DMS79 (cell line): Measurements from ENCODE around the gene N4BP2.
A peak's percentile ranks its signal among the peaks of the same experiment; 100 is the strongest.

Experiments
- DNase-seq: peaks from one replicate; lab custom pipeline; 2025; lab: John Stamatoyannopoulos, UW

Gene N4BP2

DNA sequence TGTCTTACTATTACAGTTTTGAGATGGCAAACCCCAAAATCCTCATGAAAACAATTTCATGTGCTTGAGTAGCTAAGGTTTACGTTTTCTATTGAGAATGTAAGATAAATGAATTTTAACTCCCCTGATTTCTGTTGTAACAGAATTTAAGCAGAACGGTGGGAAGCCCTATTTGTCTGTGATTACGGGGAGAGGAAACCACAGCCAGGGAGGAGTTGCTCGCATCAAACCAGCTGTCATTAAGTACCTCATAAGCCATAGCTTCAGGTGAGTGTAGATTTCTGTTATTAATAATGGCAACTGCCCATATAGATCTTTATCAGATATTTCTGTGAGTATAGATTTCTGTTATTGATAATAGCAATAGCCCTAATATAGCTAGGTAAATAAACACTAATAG, 96.0 kb downstream of the N4BP2 start:
- no peak for DNase-seq

- no peak for DNase-seq
Observed at GRCh38 chr4:40157436-40157835, 100.8 kb downstream of the N4BP2 start.

DNA sequence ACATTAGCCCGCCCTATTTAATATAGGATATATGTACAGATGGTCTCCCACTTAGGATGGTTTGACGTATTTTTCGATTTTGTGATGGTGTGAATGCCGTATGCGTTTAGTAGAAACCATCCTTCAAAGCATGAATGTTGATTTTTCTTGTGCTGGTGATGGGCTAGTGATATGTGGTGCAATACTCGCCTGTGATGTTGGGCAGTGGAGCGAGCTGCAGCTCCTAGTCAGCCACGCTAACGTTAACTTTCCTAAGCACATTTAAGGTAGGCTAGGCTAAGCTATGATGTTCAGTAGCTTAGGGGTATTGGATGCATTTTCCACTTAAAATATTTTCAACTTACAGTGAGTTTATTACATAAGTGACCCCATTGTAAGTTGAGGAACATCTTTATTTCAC, 103.6 kb downstream of the N4BP2 start:
- DNase-seq: no peak

- DNase-seq: no peak
Observed at GRCh38 chr4:40164459-40164858, 107.8 kb downstream of the N4BP2 start.

DNA sequence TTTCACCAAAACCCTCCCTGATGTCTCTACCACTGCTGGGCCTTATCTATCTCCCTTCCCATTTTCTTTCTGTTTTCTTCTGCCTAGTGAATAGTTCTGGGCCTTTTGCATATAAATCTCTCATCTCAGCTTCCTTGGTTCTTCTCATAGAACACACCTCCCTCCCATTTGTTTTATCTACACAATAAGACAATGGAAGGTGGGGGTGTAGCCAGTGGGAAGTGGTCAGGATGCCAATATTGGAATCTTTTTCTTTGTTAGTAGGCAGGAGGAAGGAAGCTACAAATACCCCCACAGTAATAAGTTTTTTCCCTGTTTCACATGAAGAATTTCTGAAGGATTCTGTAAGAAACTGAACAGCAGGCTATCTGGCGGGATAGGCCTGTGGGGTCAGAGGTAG, 109.3 kb downstream of the N4BP2 start:
- no peak for DNase-seq

DNA sequence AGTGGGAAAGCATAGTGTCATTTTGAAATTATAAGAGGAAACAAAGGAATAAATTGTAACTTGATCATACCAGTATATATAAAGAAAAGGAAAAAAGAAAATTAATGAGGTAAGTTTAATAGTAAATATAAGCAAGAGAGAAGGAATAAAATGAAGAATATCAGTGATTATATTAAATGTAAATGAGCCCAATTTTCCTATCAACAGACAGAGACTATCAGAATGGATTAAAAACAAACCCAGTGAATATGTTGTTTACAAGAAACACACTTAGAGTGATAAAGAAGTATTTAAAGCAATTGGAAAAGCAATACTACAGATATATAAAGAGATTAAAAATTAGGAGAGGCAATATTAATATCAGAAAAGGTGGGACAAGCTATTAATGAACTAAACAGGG, 111.4 kb downstream of the N4BP2 start:
- DNase-seq: no peak

DNA sequence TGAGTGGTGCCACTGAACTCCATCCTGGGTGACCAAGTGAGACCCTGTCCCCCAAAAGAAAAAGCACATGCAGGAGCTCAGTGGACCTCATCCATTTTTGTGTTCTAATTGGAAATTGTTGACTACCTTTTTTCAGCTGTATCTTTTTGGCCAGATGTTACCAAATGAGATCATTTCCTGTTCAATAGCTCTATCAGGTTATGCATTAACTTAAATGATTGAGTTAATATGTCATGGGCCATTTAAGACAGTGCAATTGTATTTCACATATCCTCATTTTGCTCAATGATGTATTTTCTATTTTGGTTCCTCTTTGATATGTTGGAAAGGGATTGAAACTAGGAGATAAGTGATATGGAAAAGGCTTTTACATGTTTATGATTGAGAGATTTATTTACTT, 113.9 kb downstream of the N4BP2 start:
- no peak for DNase-seq

DNA sequence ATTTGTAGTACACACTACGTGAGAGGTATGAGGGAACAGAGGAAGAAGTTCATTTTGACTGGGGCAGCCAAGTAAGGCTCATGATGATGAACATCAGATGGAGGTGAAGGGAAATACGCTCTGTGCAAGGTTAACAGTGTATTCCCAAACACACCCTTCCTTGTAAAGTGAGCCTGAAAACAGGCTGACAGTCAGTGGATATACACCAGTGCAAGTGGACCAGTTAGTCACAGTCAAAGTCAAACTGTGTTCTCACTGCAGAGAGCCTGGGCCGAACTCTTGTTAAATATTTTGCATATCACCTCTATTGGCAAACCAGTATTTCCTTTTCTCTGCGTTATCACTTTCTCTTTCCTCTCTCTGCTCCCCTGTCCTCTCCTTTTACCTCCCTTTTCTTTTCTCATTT, 116.8 kb downstream of the N4BP2 start:
- DNase-seq: no peak

GRCh38 chr4:40176602-40177001, 120.0 kb downstream of the N4BP2 start:
- no peak for DNase-seq

- no peak for DNase-seq
Observed at GRCh38 chr4:40177591-40177990, 120.9 kb downstream of the N4BP2 start.

DNA sequence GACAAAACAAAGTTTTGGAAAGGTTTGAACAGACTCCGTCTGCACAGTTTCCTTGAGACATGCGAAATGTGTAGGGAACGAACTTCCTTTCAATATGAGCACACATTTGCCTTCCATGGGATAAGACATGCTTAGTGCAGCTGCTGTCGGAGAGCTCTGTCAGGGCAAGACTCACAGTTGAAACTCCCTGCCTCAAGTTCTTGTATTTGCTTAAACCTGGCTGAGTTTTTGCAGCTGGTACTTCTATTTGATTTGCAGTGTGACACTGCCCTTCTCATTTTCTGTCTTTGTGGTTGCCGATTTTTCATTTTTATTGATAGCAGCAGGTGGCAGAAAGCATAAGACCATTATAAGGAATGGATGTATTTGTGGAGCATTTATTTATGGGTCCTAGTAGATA, 122.0 kb downstream of the N4BP2 start:
- DNase-seq: no peak

DNA sequence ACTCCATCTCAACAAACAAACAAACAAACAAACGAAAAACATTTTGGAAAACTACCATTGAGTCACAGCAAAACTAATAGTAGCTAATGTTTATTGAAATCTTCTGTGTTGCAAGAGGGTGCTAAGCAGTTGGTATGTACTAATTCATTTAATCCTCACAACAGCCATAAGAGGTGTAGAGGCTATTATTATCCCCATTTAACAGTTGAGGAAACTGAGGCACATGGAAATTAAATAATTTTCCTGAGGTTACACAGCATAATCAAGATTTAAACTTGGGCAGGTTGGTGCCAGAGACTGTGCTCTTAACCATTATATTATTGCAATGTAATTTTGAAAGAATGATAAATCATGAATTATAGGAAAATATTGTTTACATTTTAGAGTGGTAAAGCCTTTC, 122.7 kb downstream of the N4BP2 start:
- no peak for DNase-seq

GRCh38 chr4:40180356-40180755, 123.7 kb downstream of the N4BP2 start:
- DNase-seq: no peak

DNA sequence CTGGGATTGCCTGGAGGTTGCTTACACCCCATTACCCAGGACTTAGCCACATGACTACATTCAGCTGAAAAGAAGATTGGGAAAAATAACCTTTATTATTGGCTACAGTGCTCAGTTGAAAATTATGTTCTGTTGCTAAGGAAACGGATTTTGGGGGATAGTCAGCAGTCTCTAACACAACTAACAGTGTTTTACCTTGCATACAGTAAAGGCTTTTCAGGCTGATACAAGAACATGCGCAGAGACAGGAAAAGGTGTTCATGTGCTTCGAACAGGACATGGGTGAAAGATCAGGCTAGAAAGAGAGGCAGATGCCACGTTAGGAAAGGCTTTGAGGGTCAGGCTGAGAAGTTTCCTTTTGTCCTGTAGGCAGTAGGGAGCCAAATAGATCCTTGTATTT, 125.4 kb downstream of the N4BP2 start:
- no peak for DNase-seq

DNA sequence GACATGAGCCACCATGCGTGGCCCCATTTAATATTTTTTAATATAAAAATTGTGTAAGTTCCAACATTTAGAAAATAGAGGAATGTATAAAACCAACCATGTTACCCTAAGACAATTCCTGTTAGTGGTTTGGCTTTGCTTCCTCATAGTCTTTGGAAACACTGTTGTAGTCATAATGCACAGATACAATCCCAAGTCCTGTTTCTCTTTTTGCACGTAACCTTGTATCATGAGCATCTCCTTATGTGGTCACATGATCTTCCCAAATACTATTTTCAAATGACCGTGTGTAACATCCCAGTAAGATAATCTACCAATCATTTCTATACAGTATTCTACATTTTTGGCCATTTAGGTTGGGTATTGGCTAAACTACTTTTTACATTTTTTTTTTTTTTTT, 126.3 kb downstream of the N4BP2 start:
- no peak for DNase-seq

DNA sequence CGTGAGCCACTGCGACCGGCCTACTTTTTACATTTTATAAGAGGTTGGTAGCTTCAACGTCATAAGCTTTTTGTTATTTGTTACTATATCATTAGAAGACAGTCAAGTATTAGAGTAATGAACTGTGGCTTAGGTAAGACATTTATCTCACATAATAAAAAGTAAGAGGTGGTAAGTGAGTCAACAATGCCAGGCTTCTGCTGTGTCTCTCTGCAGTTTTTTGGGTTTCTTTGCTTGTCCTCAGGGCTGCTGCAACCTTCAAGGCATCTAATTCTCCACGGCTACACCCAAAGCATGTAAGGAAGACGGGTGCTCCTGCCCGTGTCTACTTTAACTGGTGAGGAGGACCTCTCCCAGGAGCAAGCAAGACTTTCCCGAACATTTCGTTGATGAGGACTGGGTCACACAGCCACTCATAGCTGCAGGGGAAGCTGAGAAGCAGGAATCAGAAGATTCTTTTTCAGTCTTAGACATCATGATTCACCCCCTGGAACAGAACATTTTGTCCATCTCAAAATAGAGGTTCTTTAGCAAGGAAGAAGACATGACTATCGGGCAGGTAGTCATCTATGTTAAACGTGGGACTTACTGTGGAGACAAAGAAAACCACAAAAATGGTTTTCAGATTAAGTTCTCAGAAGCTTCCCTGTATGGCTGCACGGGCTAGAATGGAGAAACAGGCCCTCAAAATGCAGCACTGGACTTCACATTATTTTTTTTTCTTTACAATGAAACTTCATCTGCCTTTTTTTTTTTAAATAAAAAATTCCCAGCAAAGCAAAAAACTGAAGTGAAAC, 127.2 kb downstream of the N4BP2 start:
- no peak for DNase-seq

- DNase-seq: peak; percentile 12
Observed at GRCh38 chr4:40185830-40186664, 129.4 kb downstream of the N4BP2 start.

GRCh38 chr4:40186665-40187014, 130.0 kb downstream of the N4BP2 start:
- no peak for DNase-seq

DNA sequence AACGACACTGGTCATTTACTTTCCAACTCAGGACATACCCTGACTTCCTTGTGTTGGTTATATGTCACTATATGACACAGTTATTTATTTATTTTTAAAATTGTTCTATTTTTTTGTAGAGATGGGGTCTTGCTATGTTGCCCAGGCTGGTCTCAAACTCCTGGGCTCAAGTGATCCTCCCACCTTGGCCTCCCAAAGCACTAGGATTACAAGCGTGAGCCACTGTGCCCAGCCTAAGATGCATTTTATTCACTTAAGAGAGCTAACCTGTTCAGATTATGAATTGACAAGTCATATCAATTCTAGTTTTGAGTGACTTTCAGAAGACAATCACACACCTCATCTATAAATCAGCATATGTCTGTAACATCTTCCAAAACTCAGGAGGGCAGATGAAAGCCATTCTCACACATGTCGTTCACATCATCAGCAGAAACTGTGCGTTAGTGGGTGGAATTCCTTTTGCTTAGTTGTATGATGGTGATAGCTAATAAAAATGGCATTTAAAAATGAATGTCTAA, 130.8 kb downstream of the N4BP2 start:
- DNase-seq: no peak

- no peak for DNase-seq
Observed at GRCh38 chr4:40190019-40190418, 133.4 kb downstream of the N4BP2 start.

- DNase-seq: no peak
Observed at GRCh38 chr4:40190465-40190864, 133.8 kb downstream of the N4BP2 start.

GRCh38 chr4:40190880-40191815, 134.5 kb downstream of the N4BP2 start:
- DNase-seq: no peak
